ENCODE results near the gene IL11. TPM values are rescaled to one million over a fixed set of nuclear protein-coding genes. Genes with fewer than 3 reads are reported as not detected.
A peak's percentile ranks its signal among the peaks of the same experiment; 100 is the strongest.
"Not testable (repeated sequence)": the region's sequence is repeated elsewhere in the genome, so short reads cannot be mapped to it uniquely, and the experiment has no call there.

Gene IL11
- total and polyA plus RNA-seq, 10 donors, result 0.04 to 0.23 (median 0.06) TPM; not detected in 7

GRCh38 chr19:55333870-55334269 is 36.4 kb downstream of the IL11 start:
- DNase-seq, result no peak
- Histone ChIP-seq H3K4me3 (no peak overlapping the region), H3K9me3 (no peaks in the 10 kb centered on the region), H3K27me3 (replicated peaks in 1 of 7) (peaks cover 0 to 64% (median 5%) of the 10 kb centered on the region in 7 donors), H3K36me3 (no peaks in the 10 kb centered on the region), H3K27ac (no peak overlapping the region), H3K4me1 (peaks cover 0 to 16% (median 4%) of the 10 kb centered on the region in 6 donors)
- TF ChIP-seq POLR2A (IDR thresholded peaks at IDR 0.05) (no peak), POLR2AphosphoS5 (IDR thresholded peaks at IDR 0.05) (no peak)
- TF ChIP-seq, protein P1, sequence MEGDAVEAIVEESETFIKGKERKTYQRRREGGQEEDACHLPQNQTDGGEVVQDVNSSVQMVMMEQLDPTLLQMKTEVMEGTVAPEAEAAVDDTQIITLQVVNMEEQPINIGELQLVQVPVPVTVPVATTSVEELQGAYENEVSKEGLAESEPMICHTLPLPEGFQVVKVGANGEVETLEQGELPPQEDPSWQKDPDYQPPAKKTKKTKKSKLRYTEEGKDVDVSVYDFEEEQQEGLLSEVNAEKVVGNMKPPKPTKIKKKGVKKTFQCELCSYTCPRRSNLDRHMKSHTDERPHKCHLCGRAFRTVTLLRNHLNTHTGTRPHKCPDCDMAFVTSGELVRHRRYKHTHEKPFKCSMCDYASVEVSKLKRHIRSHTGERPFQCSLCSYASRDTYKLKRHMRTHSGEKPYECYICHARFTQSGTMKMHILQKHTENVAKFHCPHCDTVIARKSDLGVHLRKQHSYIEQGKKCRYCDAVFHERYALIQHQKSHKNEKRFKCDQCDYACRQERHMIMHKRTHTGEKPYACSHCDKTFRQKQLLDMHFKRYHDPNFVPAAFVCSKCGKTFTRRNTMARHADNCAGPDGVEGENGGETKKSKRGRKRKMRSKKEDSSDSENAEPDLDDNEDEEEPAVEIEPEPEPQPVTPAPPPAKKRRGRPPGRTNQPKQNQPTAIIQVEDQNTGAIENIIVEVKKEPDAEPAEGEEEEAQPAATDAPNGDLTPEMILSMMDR (IDR thresholded peaks at IDR 0.05 in 8 of 11, conservative IDR thresholded peaks at IDR 0.05 in 3 of 11), result no peak
- 82 to 90% (median 86%) methylated on average over 10 to 11 of the region's 11 CpGs for WGBS, 5 donors
- intact Hi-C loops (cut with DNase I; ENCODE audit: low total_unique reads), result no loop called here

GRCh38 chr19:55329791-55330190 is 40.5 kb downstream of the IL11 start:
- H3K27ac ChIP-seq; H3K4me3 ChIP-seq; H3K36me3 ChIP-seq; DNase-seq; intact Hi-C loops (cut with DNase I; ENCODE audit: low total_unique reads); H3K9me3 ChIP-seq: not testable (repeated sequence)
- H3K27me3 ChIP-seq (replicated peaks in 1 of 7), result peaks cover 0 to 39% (median 0%) of the 10 kb centered on the region in 7 donors
- WGBS, 5 donors, result 88 to 95% (median 91%) methylated on average over 6 of the region's 6 CpGs
- H3K4me1 ChIP-seq, result peaks cover 0 to 24% (median 0%) of the 10 kb centered on the region in 6 donors

DNA sequence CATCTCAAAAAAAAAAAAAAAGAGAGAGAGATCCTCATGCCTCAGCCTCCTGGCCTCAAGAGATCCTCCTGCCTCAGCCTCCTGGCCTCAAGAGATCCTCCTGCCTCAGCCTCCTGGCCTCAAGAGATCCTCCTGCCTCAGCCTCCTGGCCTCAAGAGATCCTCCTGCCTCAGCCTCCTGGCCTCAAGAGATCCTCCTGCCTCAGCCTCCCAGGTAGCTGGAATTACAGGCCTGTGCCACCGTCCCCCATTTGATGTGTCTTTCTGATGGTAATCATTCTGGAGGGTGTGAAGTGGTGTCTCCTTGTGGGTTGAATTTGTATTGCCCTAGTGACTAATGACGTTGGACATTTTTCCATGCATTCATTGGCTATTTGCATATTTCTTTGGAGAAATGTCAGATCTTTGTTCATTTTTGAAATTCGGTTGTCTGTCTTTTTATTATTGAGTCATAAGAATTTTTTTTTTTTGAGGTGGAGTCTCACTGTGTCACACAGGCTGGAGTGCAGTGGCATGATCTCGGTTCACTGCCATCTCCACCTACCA is 41.4 kb downstream of the IL11 start:
- intact Hi-C loops (cut with DNase I; ENCODE audit: low total_unique reads); H3K4me3 ChIP-seq; DNase-seq; H3K36me3 ChIP-seq; H3K27ac ChIP-seq; H3K9me3 ChIP-seq: not testable (repeated sequence)
- 69 to 83% (median 76%) methylated on average over 4 of the region's 4 CpGs for WGBS, 5 donors
- peaks cover 0 to 29% (median 0%) of the 10 kb centered on the region in 7 donors for H3K27me3 ChIP-seq (replicated peaks in 1 of 7)
- peaks cover 0 to 27% (median 0%) of the 10 kb centered on the region in 6 donors for H3K4me1 ChIP-seq

- H3K36me3 ChIP-seq, result peaks cover 0 to 3% (median 0%) of the 10 kb centered on the region in 6 donors
- peak within 1 kb of the TSS in 6 of 8 donors; percentile 5 to 76 (median 66) for H3K27ac ChIP-seq
- H3K4me1 ChIP-seq, result peaks cover 0 to 40% (median 0%) of the 10 kb centered on the region in 6 donors
- DNase-seq, result no peak
- peak within 1 kb of the TSS in 2 of 8 donors; percentile 17 to 38 for H3K4me3 ChIP-seq
- intact Hi-C loops (cut with DNase I; ENCODE audit: low total_unique reads), result no loop called here
- WGBS, 5 donors, result 47 to 59% (median 53%) methylated on average over 13 to 14 of the region's 14 CpGs
- peaks cover 0 to 29% (median 0%) of the 10 kb centered on the region in 7 donors for H3K27me3 ChIP-seq (replicated peaks in 1 of 7)
- TF ChIP-seq, protein P1 (IDR thresholded peaks at IDR 0.05 in 8 of 11, conservative IDR thresholded peaks at IDR 0.05 in 3 of 11), result no peak
- TF ChIP-seq POLR2AphosphoS5 (IDR thresholded peaks at IDR 0.05), result peak; percentile 9 to 35 (median 15)
- H3K9me3 ChIP-seq, result no peaks in the 10 kb centered on the region
These were observed 45.1 kb downstream of the IL11 start, which contains the start of gene TMEM150B for GRCh38 chr19:55325172-55325571. TMEM150B (minus strand) TSS chr19:55325341; CDS start chr19:55321036, 4,305 bp downstream.

GRCh38 chr19:55324662-55325061 is 45.6 kb downstream of the IL11 start:
- Histone ChIP-seq H3K27ac (peak overlapping the region in 5 of 8 donors; percentile 5 to 76 (median 70)), H3K27me3 (replicated peaks in 1 of 7) (peaks cover 0 to 29% (median 0%) of the 10 kb centered on the region in 7 donors), H3K4me3 (peak overlapping the region in 2 of 8 donors; percentile 17 to 38), H3K9me3 (no peaks in the 10 kb centered on the region), H3K4me1 (peaks cover 0 to 40% (median 0%) of the 10 kb centered on the region in 6 donors), H3K36me3 (peaks cover 0 to 8% (median 0%) of the 10 kb centered on the region in 6 donors)
- WGBS, 5 donors, result 58 to 85% (median 80%) methylated on average over 6 of the region's 6 CpGs
- intact Hi-C loops (cut with DNase I; ENCODE audit: low total_unique reads), result no loop called here
- TF ChIP-seq POLR2AphosphoS5 (IDR thresholded peaks at IDR 0.05) (no peak), POLR2A (IDR thresholded peaks at IDR 0.05) (no peak)
- TF ChIP-seq, protein P1 (IDR thresholded peaks at IDR 0.05 in 8 of 11, conservative IDR thresholded peaks at IDR 0.05 in 3 of 11), result no peak
- DNase-seq, result no peak
